HEK293T (cell line): ENCODE measurements around the gene XKR7.

Source experiments
- CTCF ChIA-PET: fragments of 350-600 bp; formaldehyde crosslinking; extraction: SDS; loops from one replicate; lab custom pipeline; 2021; ENCODE audit warnings: antibody characterized with exemption, inconsistent platforms; lab: Yijun Ruan, JAX
- POLR2A ChIA-PET: fragments of 350-600 bp; formaldehyde crosslinking; extraction: SDS; loops from one replicate; lab custom pipeline; 2020; ENCODE audit warnings: antibody characterized with exemption, inconsistent platforms; lab: Yijun Ruan, JAX
- DNase-seq: peaks from one replicate; pipeline ENCODE4 v3.0.0; 2012; ENCODE audit warnings: mixed read lengths; ENCODE audit errors: extremely low spot score
- ARNT ChIP-seq: fragments of 450-650 bp; IDR thresholded peaks from 2 replicates; pipeline ENCODE4 v1.6.1; 2017; ENCODE audit warnings: mild to moderate bottlenecking
- BHLHE40 ChIP-seq: fragments of 450-650 bp; IDR thresholded peaks from 2 replicates; pipeline ENCODE4 v1.6.1; 2016; ENCODE audit warnings: mild to moderate bottlenecking, moderate library complexity, borderline replicate concordance
- CTBP1 ChIP-seq: fragments of 450-650 bp; IDR thresholded peaks from 2 replicates; pipeline ENCODE4 v1.6.1; 2016; ENCODE audit warnings: borderline replicate concordance
- ELF4 ChIP-seq: fragments of 450-650 bp; IDR thresholded peaks from 2 replicates; pipeline ENCODE4 v1.6.1; 2017; ENCODE audit warnings: antibody characterized with exemption
- FOXA1 ChIP-seq: fragments of 450-650 bp; IDR thresholded peaks from 2 replicates; pipeline ENCODE4 v1.6.1; 2016; ENCODE audit warnings: mild to moderate bottlenecking
- FOXK2 ChIP-seq: fragments of 450-650 bp; IDR thresholded peaks from 2 replicates; pipeline ENCODE4 v1.6.1; 2016; ENCODE audit warnings: mild to moderate bottlenecking
- FOXM1 ChIP-seq: fragments of 450-650 bp; IDR thresholded peaks from 2 replicates; pipeline ENCODE4 v1.6.1; 2017; ENCODE audit warnings: mild to moderate bottlenecking, borderline replicate concordance
- HDGF ChIP-seq: fragments of 450-650 bp; IDR thresholded peaks from 2 replicates; pipeline ENCODE4 v1.6.1; 2017; ENCODE audit warnings: antibody characterized with exemption, borderline replicate concordance
- L3MBTL2 ChIP-seq: fragments of 450-650 bp; conservative IDR thresholded peaks from 2 replicates; pipeline ENCODE4 v1.6.1; 2016; ENCODE audit warnings: mild to moderate bottlenecking
- LEF1 ChIP-seq: fragments of 450-650 bp; IDR thresholded peaks from 2 replicates; pipeline ENCODE4 v1.6.1; 2017; ENCODE audit warnings: mild to moderate bottlenecking, borderline replicate concordance
- NFRKB ChIP-seq: fragments of 450-650 bp; IDR thresholded peaks from 2 replicates; pipeline ENCODE4 v1.6.1; 2016; ENCODE audit warnings: mild to moderate bottlenecking, moderate library complexity
- SP1 ChIP-seq: fragments of 450-650 bp; IDR thresholded peaks from 2 replicates; pipeline ENCODE4 v1.6.1; 2017
- SUZ12 ChIP-seq: fragments of 450-650 bp; IDR thresholded peaks from 2 replicates; pipeline ENCODE4 v1.6.1; 2016; ENCODE audit warnings: mild to moderate bottlenecking
- TARDBP ChIP-seq: fragments of 450-650 bp; IDR thresholded peaks from 2 replicates; pipeline ENCODE4 v1.6.1; 2016
- ZNF384 ChIP-seq: fragments of 450-650 bp; IDR thresholded peaks from 2 replicates; pipeline ENCODE4 v1.6.1; 2016
- TF ChIP-seq, protein P1 (sequence below): fragments of 450-650 bp; IDR thresholded peaks from 2 replicates; pipeline ENCODE4 v1.6.1; 2016

Gene XKR7

DNA sequence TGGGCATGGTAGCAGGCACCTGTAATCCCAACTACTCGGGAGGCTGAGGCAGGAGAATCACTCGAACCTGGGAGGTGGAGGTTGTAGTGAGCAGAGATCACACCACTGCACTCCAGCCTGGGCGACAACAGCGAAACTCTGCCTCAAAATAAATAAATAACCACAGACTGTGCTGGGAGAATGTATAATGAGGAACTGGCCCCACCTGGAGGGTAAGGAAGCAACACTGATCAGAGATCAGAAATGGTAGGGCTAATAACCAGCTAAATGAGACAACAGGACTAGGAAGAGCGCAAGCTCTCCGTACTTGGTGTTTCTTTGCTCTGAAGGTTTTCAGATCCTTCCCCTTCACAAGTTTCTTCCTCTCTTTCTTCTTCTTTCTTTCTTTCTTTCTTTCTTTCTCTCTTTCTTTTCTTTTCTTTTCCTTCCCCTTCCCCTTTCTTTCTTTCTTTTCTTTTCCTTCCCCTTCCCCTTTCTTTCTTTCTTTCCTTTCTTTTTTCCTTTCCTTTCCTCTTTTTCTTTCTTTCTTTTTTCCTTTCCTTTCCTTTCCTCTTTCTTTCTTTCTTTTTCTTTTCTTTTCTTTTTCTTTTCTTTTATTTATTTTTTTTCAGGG, 56.8 kb downstream of the XKR7 start:
- POLR2A ChIA-PET = no interaction called here
- TF ChIP-seq FOXA1 (no peak), SP1 (no peak), NFRKB (no peak), L3MBTL2 (no peak), LEF1 (no peak), BHLHE40 (no peak), FOXM1 (no peak), HDGF (no peak), FOXK2 (no peak), ZNF384 (no peak), ELF4 (no peak), SUZ12 (no peak), CTBP1 (no peak), ARNT (no peak)
- TF ChIP-seq, protein P1, sequence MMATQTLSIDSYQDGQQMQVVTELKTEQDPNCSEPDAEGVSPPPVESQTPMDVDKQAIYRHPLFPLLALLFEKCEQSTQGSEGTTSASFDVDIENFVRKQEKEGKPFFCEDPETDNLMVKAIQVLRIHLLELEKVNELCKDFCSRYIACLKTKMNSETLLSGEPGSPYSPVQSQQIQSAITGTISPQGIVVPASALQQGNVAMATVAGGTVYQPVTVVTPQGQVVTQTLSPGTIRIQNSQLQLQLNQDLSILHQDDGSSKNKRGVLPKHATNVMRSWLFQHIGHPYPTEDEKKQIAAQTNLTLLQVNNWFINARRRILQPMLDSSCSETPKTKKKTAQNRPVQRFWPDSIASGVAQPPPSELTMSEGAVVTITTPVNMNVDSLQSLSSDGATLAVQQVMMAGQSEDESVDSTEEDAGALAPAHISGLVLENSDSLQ = no peak
- CTCF ChIA-PET = no interaction called here
- no peak for DNase-seq

DNA sequence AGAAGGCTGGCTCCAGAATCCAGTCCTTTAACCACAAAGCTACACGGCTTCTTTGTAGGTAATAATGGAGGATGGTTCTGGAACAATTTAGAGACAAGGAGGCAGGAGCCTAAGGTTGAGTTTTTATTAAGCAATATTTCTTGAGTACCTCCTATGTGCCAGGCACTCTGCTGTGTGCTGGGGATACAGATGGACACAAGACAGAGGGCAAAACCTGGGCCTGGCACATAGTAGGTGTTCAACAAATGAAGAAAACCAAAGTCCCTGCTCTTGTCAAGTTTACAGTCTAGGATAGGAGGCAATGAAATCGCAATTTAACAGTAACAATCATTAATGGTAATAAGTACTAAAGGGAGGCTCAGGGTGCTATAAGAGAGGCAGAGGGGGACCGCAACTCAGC, 59.7 kb downstream of the XKR7 start:
- CTCF ChIA-PET = interaction anchor here (0.5 kb wide), 1 partner anchor 64 kb away, joined by 4 read pairs; no protein-coding TSS in a partner anchor
- no peak for DNase-seq
- TF ChIP-seq TARDBP (no peak), CTBP1 (no peak), BHLHE40 (no peak), FOXK2 (no peak), FOXA1 (no peak), SUZ12 (no peak), L3MBTL2 (no peak), ARNT (no peak), ZNF384 (no peak), SP1 (no peak), NFRKB (no peak), ELF4 (no peak), LEF1 (no peak), HDGF (no peak)
- TF ChIP-seq, protein P1 = no peak
- POLR2A ChIA-PET = no interaction called here

DNA sequence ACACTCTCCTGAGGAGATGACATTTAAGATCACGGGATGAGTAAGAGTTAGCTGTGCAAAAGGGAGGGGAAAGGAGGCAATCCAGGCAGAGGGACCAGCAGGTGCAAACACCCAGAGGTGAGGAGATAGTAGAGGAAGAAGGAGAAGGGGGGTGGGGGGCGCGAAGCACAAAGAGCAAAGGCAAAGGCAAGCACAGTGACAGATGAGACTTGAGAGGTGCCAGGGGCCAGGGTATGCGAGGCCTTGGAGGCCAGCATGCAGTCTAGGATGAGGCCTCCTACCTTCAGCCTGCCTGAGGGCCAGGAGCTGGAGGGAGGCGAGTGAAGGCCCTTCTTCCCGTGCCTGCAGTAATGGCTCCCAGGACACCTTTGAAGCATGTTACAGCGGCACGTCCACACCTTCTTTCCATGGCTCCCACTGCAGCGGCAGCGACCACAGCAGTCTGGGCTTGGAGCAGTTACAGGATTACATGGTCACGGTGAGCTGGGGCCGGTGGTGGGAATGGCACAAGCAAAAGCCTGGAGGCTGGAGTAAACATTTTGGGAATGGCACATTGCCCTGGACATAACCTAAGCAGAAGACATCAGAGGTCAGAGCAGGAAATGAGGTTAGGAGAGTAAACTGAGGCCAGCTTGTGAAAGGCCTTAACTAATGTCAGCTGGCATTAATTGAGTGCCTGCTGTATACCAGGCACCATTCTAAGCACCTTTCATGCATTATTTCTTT, 60.9 kb downstream of the XKR7 start:
- no peak for TF ChIP-seq ZNF384
- no peak for TF ChIP-seq BHLHE40
- TF ChIP-seq SUZ12 = no peak
- TF ChIP-seq, protein P1 = no peak
- TF ChIP-seq SP1 = no peak
- no peak for TF ChIP-seq L3MBTL2
- TF ChIP-seq TARDBP = no peak
- TF ChIP-seq FOXA1 = no peak
- TF ChIP-seq ARNT = no peak
- no peak for TF ChIP-seq LEF1
- TF ChIP-seq HDGF = no peak
- TF ChIP-seq FOXM1 = no peak
- TF ChIP-seq NFRKB = no peak
- TF ChIP-seq CTBP1 = no peak
- DNase-seq = no peak
- ChIA-PET POLR2A (interaction anchor here (0.5 to 0.8 kb wide), 3 partner anchors 9 to 34 kb away, joined by 3 read pairs; no protein-coding TSS in a partner anchor), CTCF (interaction anchor here (0.9 to 1.7 kb wide), 5 partner anchors 9 to 206 kb away, joined by 3 to 7 read pairs (median 4); no protein-coding TSS in a partner anchor)

- no peak for DNase-seq
- TF ChIP-seq, protein P1 = no peak
- no peak for TF ChIP-seq L3MBTL2
- TF ChIP-seq FOXM1 = no peak
- TF ChIP-seq SP1 = no peak
- no peak for TF ChIP-seq TARDBP
- TF ChIP-seq LEF1 = no peak
- TF ChIP-seq ARNT = no peak
- no peak for TF ChIP-seq ELF4
- TF ChIP-seq NFRKB = no peak
- no peak for TF ChIP-seq FOXK2
- no peak for TF ChIP-seq ZNF384
- no peak for TF ChIP-seq FOXA1
- CTCF ChIA-PET = interaction anchor here (0.9 to 1.7 kb wide), 5 partner anchors 10 to 207 kb away, joined by 3 to 7 read pairs (median 4); no protein-coding TSS in a partner anchor
- POLR2A ChIA-PET = interaction anchor here (0.5 to 0.6 kb wide), 2 partner anchors 9 to 33 kb away, joined by 3 read pairs; no protein-coding TSS in a partner anchor
Measured at GRCh38 chr20:32029561-32029960, 61.6 kb downstream of the XKR7 start.
